Liver (tissue), 9 donors: ENCODE data around the gene AP3B1. TPM values are rescaled to one million over a fixed set of nuclear protein-coding genes. Genes with fewer than 3 reads are reported as not detected.

Experiments
- DNase-seq: peaks from one replicate; pipeline ENCODE4 v3.0.0-alpha.2; 2017; ENCODE audit warnings: low spot score
- H3K27ac ChIP-seq, 2 donors: one replicate each; pipeline ENCODE4 v1.7.0; 2013; ENCODE audit warnings: inconsistent platforms in 2 of 2, low read length in 2 of 2, control low read depth in 1 of 2, low read depth in 1 of 2, mild to moderate bottlenecking in 1 of 2
- H3K27me3 ChIP-seq, 4 donors: one replicate each; pipeline versions ENCODE4 v1.6.1 to v1.7.0; 2013; ENCODE audit warnings: low read length in 3 of 4, inconsistent platforms in 1 of 4, mild to moderate bottlenecking in 1 of 4, moderate library complexity in 1 of 4; ENCODE audit not compliant: control insufficient read depth in 4 of 4, insufficient read depth in 4 of 4
- H3K36me3 ChIP-seq, 4 donors: one replicate each; pipeline versions ENCODE4 v1.6.1 to v1.7.0; 2013; ENCODE audit warnings: low read length in 3 of 4, mild to moderate bottlenecking in 3 of 4, low read depth in 1 of 4, moderate library complexity in 1 of 4; ENCODE audit not compliant: control insufficient read depth in 4 of 4, insufficient read depth in 3 of 4
- H3K4me1 ChIP-seq, 4 donors: one replicate each; pipeline versions ENCODE4 v1.6.1 to v1.7.0; 2013; ENCODE audit warnings: low read length in 3 of 4, mild to moderate bottlenecking in 3 of 4, moderate library complexity in 1 of 4; ENCODE audit not compliant: control insufficient read depth in 4 of 4, insufficient read depth in 4 of 4
- H3K4me3 ChIP-seq, 3 donors: one replicate each; pipeline versions ENCODE4 v1.6.1 to v1.7.0; 2013; ENCODE audit warnings: low read length in 3 of 3, control low read depth in 1 of 3, low read depth in 1 of 3, mild to moderate bottlenecking in 1 of 3
- H3K9ac ChIP-seq, 2 donors: one replicate each; pipeline ENCODE4 v1.7.0; 2013; ENCODE audit warnings: low read length in 2 of 2, mild to moderate bottlenecking in 2 of 2, moderate library complexity in 2 of 2, control low read depth in 1 of 2, low read depth in 1 of 2
- H3K9me3 ChIP-seq, 4 donors: one replicate each; pipeline versions ENCODE4 v1.6.1 to v1.7.0; 2013; ENCODE audit warnings: low read length in 3 of 4; ENCODE audit not compliant: control insufficient read depth in 4 of 4
- EGR1 ChIP-seq, 2 donors: IDR thresholded peaks; 2 replicates each; pipeline ENCODE4 v1.6.1; 2016 to 2018; ENCODE audit warnings: antibody characterized with exemption in 2 of 2, low read depth in 2 of 2
- FOXA1 ChIP-seq: IDR thresholded peaks from 2 replicates; pipeline ENCODE4 v1.6.1; 2016; ENCODE audit warnings: antibody characterized with exemption
- FOXA2 ChIP-seq: IDR thresholded peaks from 2 replicates; pipeline ENCODE4 v1.6.1; 2016; ENCODE audit warnings: antibody characterized with exemption
- GABPA ChIP-seq, 2 donors: IDR thresholded peaks in 1 of 2; conservative IDR thresholded peaks in 1 of 2; 2 replicates each; pipeline ENCODE4 v1.6.1; 2016; ENCODE audit warnings: antibody characterized with exemption in 2 of 2, mild to moderate bottlenecking in 1 of 2, moderate library complexity in 1 of 2
- HNF4A ChIP-seq, 2 donors: conservative IDR thresholded peaks; 2 replicates each; pipeline ENCODE4 v1.6.1; 2016; ENCODE audit warnings: antibody characterized with exemption in 2 of 2, mild to moderate bottlenecking in 2 of 2
- HNF4G ChIP-seq: IDR thresholded peaks from 2 replicates; pipeline ENCODE4 v1.6.1; 2016; ENCODE audit warnings: antibody characterized with exemption
- JUND ChIP-seq, 2 donors: IDR thresholded peaks; 2 replicates each; pipeline ENCODE4 v1.6.1; 2016; ENCODE audit warnings: antibody characterized with exemption in 2 of 2
- NR2F2 ChIP-seq: IDR thresholded peaks from 2 replicates; pipeline ENCODE4 v1.6.1; 2016; ENCODE audit warnings: antibody characterized with exemption
- RAD21 ChIP-seq, 2 donors: IDR thresholded peaks; 2 replicates each; pipeline ENCODE4 v1.6.1; 2016; ENCODE audit warnings: antibody characterized with exemption in 2 of 2, mild to moderate bottlenecking in 2 of 2
- RXRA ChIP-seq, 2 donors: IDR thresholded peaks; 2 replicates each; pipeline ENCODE4 v1.6.1; 2017 to 2018; ENCODE audit warnings: antibody characterized with exemption in 2 of 2, mild to moderate bottlenecking in 1 of 2
- SP1 ChIP-seq: IDR thresholded peaks from 2 replicates; pipeline ENCODE4 v1.6.1; 2018; ENCODE audit warnings: antibody characterized with exemption, mild to moderate bottlenecking
- TAF1 ChIP-seq: conservative IDR thresholded peaks from 2 replicates; pipeline ENCODE4 v1.6.1; 2016; ENCODE audit warnings: antibody characterized with exemption, mild to moderate bottlenecking
- YY1 ChIP-seq: IDR thresholded peaks from 2 replicates; pipeline ENCODE4 v1.6.1; 2016; ENCODE audit warnings: antibody characterized with exemption, mild to moderate bottlenecking
- WGBS: extraction: QIAGEN DNeasy Blood & Tissue Kit; methylation state at CpG from one replicate; pipeline ENCODE4 v1.1.7; 2013; 5-methylcytosine and 5-hydroxymethylcytosine counted together
- polyA plus RNA-seq, 2 donors: library from polyadenylated mRNA; stranded (reverse) in 1 of 2; unstranded in 1 of 2; fragments of 200-250 nt in 1 of 2; fragments of >200 nt in 1 of 2; fragmentation: Nextera tagmentation in 1 of 2; extraction: Ambion mirVana in 1 of 2; gene quantifications; one replicate each; pipeline versions ENCODE4 v1.2.1 to v1.2.3, GENCODE V29; 2013 to 2015
- total RNA-seq, 2 donors: library from RNA; depleted of rRNA; stranded (reverse); fragments of >200 nt; gene quantifications; one replicate each; pipeline ENCODE4 v1.2.3, GENCODE V29; 2014
- TF ChIP-seq, protein P1 (sequence below): IDR thresholded peaks from 2 replicates; pipeline ENCODE4 v1.6.1; 2016; ENCODE audit warnings: antibody characterized with exemption, mild to moderate bottlenecking
- TF ChIP-seq, protein P2 (sequence below): IDR thresholded peaks from 2 replicates; pipeline ENCODE4 v1.6.1; 2016; ENCODE audit warnings: antibody characterized with exemption
- TF ChIP-seq, protein P3 (sequence below): IDR thresholded peaks from 2 replicates; pipeline ENCODE4 v1.6.1; 2016; ENCODE audit warnings: antibody characterized with exemption
- TF ChIP-seq, protein P4 (sequence below): IDR thresholded peaks from 2 replicates; pipeline ENCODE4 v1.6.1; 2016; ENCODE audit warnings: antibody characterized with exemption
- TF ChIP-seq, protein P5 (sequence below): fragments of 150-350 bp; IDR thresholded peaks from 2 replicates; pipeline ENCODE4 v1.5.1; 2017; ENCODE audit warnings: improper control_type of control experiment, low read depth, low read length; ENCODE audit not compliant: missing input control
- donor health status: healthy.
- donor health status: healthy.
- donor health status: healthy.
- donor health status: healthy.
- donor health status: healthy.

Gene AP3B1
- total and polyA plus RNA-seq, 4 donors = 8.2 to 23.1 (median 14.4) TPM

DNA sequence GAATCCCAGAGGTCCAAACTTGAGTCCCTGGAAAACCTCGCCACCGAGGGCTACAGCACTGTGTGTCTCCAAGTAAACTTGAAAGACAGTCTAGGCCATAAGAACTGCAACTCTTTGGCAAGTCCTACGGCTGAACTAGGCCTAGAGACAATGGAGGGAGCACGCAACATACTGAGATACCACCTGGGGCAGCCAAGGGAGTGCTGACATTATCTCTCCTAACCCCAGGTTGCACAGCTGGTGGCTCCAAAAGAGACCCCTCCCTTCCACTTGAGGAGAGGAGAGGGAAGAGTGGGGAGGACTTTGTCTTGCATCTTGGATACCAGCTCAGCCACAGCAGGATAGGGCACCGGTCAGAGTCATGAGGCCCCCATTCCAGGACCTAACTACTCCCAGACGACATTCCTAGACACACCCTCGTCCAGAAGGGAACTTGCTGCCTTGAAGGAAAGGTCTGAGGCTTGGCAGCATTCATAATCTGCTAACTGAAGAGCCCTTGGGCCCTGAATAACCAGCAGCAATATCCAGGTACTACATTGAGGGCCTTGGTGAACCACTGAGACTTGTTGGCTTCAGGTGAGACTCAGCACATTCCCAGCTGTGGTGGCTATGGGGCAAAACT lies 42.7 kb downstream of the AP3B1 start:
- no peak overlapping the region for H3K4me3 ChIP-seq
- no peaks in the 10 kb centered on the region for H3K4me1 ChIP-seq
- H3K27me3 ChIP-seq = no peaks in the 10 kb centered on the region
- no peak for TF ChIP-seq EGR1 (IDR thresholded peaks at IDR 0.05; ENCODE audit: low read depth in 2 of 2)
- TF ChIP-seq, protein P1, sequence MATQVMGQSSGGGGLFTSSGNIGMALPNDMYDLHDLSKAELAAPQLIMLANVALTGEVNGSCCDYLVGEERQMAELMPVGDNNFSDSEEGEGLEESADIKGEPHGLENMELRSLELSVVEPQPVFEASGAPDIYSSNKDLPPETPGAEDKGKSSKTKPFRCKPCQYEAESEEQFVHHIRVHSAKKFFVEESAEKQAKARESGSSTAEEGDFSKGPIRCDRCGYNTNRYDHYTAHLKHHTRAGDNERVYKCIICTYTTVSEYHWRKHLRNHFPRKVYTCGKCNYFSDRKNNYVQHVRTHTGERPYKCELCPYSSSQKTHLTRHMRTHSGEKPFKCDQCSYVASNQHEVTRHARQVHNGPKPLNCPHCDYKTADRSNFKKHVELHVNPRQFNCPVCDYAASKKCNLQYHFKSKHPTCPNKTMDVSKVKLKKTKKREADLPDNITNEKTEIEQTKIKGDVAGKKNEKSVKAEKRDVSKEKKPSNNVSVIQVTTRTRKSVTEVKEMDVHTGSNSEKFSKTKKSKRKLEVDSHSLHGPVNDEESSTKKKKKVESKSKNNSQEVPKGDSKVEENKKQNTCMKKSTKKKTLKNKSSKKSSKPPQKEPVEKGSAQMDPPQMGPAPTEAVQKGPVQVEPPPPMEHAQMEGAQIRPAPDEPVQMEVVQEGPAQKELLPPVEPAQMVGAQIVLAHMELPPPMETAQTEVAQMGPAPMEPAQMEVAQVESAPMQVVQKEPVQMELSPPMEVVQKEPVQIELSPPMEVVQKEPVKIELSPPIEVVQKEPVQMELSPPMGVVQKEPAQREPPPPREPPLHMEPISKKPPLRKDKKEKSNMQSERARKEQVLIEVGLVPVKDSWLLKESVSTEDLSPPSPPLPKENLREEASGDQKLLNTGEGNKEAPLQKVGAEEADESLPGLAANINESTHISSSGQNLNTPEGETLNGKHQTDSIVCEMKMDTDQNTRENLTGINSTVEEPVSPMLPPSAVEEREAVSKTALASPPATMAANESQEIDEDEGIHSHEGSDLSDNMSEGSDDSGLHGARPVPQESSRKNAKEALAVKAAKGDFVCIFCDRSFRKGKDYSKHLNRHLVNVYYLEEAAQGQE = no peak
- TF ChIP-seq, protein P2, sequence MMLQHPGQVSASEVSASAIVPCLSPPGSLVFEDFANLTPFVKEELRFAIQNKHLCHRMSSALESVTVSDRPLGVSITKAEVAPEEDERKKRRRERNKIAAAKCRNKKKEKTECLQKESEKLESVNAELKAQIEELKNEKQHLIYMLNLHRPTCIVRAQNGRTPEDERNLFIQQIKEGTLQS = no peak
- TF ChIP-seq, protein P3, sequence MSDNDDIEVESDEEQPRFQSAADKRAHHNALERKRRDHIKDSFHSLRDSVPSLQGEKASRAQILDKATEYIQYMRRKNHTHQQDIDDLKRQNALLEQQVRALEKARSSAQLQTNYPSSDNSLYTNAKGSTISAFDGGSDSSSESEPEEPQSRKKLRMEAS = no peak
- TF ChIP-seq RXRA (IDR thresholded peaks at IDR 0.05) = no peak
- no peak for TF ChIP-seq JUND (IDR thresholded peaks at IDR 0.05)
- TF ChIP-seq NR2F2 = no peak
- TF ChIP-seq, protein P4, sequence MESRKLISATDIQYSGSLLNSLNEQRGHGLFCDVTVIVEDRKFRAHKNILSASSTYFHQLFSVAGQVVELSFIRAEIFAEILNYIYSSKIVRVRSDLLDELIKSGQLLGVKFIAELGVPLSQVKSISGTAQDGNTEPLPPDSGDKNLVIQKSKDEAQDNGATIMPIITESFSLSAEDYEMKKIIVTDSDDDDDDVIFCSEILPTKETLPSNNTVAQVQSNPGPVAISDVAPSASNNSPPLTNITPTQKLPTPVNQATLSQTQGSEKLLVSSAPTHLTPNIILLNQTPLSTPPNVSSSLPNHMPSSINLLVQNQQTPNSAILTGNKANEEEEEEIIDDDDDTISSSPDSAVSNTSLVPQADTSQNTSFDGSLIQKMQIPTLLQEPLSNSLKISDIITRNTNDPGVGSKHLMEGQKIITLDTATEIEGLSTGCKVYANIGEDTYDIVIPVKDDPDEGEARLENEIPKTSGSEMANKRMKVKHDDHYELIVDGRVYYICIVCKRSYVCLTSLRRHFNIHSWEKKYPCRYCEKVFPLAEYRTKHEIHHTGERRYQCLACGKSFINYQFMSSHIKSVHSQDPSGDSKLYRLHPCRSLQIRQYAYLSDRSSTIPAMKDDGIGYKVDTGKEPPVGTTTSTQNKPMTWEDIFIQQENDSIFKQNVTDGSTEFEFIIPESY = no peak
- no peaks in the 10 kb centered on the region for H3K9me3 ChIP-seq
- DNase-seq = no peak
- no peaks in the 10 kb centered on the region for H3K36me3 ChIP-seq
- WGBS = 96% methylated on average over 7 of the region's 7 CpGs
- H3K9ac ChIP-seq = no peak overlapping the region
- no peak overlapping the region for H3K27ac ChIP-seq

DNA sequence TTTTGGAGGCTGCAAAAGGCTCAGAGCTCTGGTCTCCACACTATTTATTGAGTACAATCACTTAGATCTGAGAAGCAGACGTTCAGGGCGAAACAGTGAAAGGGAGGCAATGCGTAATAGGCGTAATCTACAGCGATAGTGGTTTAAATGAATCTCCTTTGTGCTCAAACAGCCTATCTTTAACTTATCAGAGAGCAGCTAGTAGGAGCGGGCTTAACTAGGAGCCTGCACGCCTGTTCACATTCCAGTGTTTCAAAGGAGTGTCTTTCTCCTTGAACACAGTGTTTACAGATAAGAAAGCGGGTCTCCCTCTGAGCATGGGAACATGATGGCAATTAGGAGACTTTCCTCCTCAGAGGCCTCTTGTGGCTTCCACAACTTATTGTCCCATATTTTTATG lies 49.4 kb downstream of the AP3B1 start:
- H3K9me3 ChIP-seq = no peaks in the 10 kb centered on the region
- WGBS = 95% methylated on average over 8 of the region's 8 CpGs
- H3K4me3 ChIP-seq = no peak overlapping the region
- H3K4me1 ChIP-seq = no peaks in the 10 kb centered on the region
- no peak for DNase-seq
- no peak overlapping the region for H3K9ac ChIP-seq
- H3K36me3 ChIP-seq = peaks cover 0 to under 1% (median 0%) of the 10 kb centered on the region in 4 donors
- no peaks in the 10 kb centered on the region for H3K27me3 ChIP-seq
- H3K27ac ChIP-seq = no peak overlapping the region
- TF ChIP-seq YY1 = no peak
- TF ChIP-seq TAF1 = no peak
- no peak for TF ChIP-seq FOXA1
- TF ChIP-seq, protein P2 = no peak
- TF ChIP-seq EGR1 (IDR thresholded peaks at IDR 0.05; ENCODE audit: low read depth in 2 of 2) = no peak
- no peak for TF ChIP-seq FOXA2
- no peak for TF ChIP-seq JUND (IDR thresholded peaks at IDR 0.05)
- TF ChIP-seq, protein P5, sequence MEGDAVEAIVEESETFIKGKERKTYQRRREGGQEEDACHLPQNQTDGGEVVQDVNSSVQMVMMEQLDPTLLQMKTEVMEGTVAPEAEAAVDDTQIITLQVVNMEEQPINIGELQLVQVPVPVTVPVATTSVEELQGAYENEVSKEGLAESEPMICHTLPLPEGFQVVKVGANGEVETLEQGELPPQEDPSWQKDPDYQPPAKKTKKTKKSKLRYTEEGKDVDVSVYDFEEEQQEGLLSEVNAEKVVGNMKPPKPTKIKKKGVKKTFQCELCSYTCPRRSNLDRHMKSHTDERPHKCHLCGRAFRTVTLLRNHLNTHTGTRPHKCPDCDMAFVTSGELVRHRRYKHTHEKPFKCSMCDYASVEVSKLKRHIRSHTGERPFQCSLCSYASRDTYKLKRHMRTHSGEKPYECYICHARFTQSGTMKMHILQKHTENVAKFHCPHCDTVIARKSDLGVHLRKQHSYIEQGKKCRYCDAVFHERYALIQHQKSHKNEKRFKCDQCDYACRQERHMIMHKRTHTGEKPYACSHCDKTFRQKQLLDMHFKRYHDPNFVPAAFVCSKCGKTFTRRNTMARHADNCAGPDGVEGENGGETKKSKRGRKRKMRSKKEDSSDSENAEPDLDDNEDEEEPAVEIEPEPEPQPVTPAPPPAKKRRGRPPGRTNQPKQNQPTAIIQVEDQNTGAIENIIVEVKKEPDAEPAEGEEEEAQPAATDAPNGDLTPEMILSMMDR = no peak
- no peak for TF ChIP-seq RAD21 (IDR thresholded peaks at IDR 0.05)
- TF ChIP-seq, protein P4 = no peak
- TF ChIP-seq, protein P3 = no peak
- TF ChIP-seq HNF4G = no peak
- TF ChIP-seq RXRA (IDR thresholded peaks at IDR 0.05) = no peak
- no peak for TF ChIP-seq HNF4A (conservative IDR thresholded peaks at IDR 0.05)
- TF ChIP-seq GABPA (IDR thresholded peaks at IDR 0.05 in 1 of 2, conservative IDR thresholded peaks at IDR 0.05 in 1 of 2) = no peak
- TF ChIP-seq SP1 = no peak
